Muscle of leg (tissue), 11 donors: ENCODE measurements around the gene PRDM13. TPM values are rescaled to one million over a fixed set of nuclear protein-coding genes. Genes with fewer than 3 reads are reported as not detected.
"Not testable (repeated sequence)": the region's sequence is repeated elsewhere in the genome, so short reads cannot be mapped to it uniquely, and the experiment has no call there.

Experiments used
- DNase-seq: peaks from one replicate; pipeline ENCODE4 v3.0.0; 2013
- H3K27ac ChIP-seq: one replicate; pipeline ENCODE4 v1.5.1; 2013; ENCODE audit warnings: mild to moderate bottlenecking, low read length, control low read depth
- H3K27me3 ChIP-seq: one replicate; pipeline ENCODE4 v1.6.1; 2013; ENCODE audit warnings: low read length; ENCODE audit not compliant: control insufficient read depth, insufficient read depth
- H3K36me3 ChIP-seq: one replicate; pipeline ENCODE4 v1.6.1; 2013; ENCODE audit warnings: low read length; ENCODE audit not compliant: control insufficient read depth, insufficient read depth
- H3K4me1 ChIP-seq: one replicate; pipeline ENCODE4 v1.6.1; 2013; ENCODE audit warnings: low read length; ENCODE audit not compliant: control insufficient read depth, insufficient read depth
- H3K4me3 ChIP-seq: one replicate; pipeline ENCODE4 v1.5.1; 2013; ENCODE audit warnings: low read length, control low read depth
- H3K9me3 ChIP-seq: replicated peaks from 2 replicates; pipeline ENCODE4 v1.6.1; 2013; ENCODE audit warnings: low read depth, low read length; ENCODE audit not compliant: control insufficient read depth
- WGBS: methylation state at CpG from one replicate; pipeline ENCODE4 v1.1.5; 2013; ENCODE audit warnings: missing lambda C conversion rate; ENCODE audit not compliant: insufficient coverage; 5-methylcytosine and 5-hydroxymethylcytosine counted together
- polyA plus RNA-seq, 8 donors: library from polyadenylated mRNA; unstranded; fragments of 120-200 nt; gene quantifications; one replicate each; pipeline versions ENCODE4 v1.2.1 to v1.2.3, GENCODE V29; 2013; ENCODE audit warnings: inconsistent platforms in 1 of 8, low replicate concordance in 1 of 8; ENCODE audit not compliant: insufficient read length in 8 of 8, insufficient read depth in 1 of 8
- total RNA-seq: library from RNA; stranded (reverse); fragments of 120-200 nt; gene quantifications from one replicate; pipeline ENCODE4 v1.2.4, GENCODE V29; 2013

Gene PRDM13
- total and polyA plus RNA-seq, 9 donors: 0.04 to 0.08 TPM; not detected in 7

GRCh38 chr6:99637629-99638028, 31.0 kb downstream of the PRDM13 start:
- Histone ChIP-seq H3K9me3 (peaks cover 5% of the 10 kb centered on the region), H3K4me3 (no peak overlapping the region), H3K27ac (no peak overlapping the region), H3K27me3 (no peaks in the 10 kb centered on the region), H3K36me3 (no peaks in the 10 kb centered on the region), H3K4me1 (no peaks in the 10 kb centered on the region)
- 67% methylated on average over 1 of the region's 1 CpG for WGBS
- no peak for DNase-seq

- not testable (repeated sequence) for H3K27ac ChIP-seq, H3K4me3 ChIP-seq, H3K36me3 ChIP-seq, H3K4me1 ChIP-seq, H3K27me3 ChIP-seq, H3K9me3 ChIP-seq, DNase-seq
- no CpG with 5 or more reads among the region's 1 CpG for WGBS
Observed at GRCh38 chr6:99638358-99638757, 31.7 kb downstream of the PRDM13 start.

GRCh38 chr6:99641270-99641669, 34.6 kb downstream of the PRDM13 start:
- Histone ChIP-seq H3K27ac (no peak overlapping the region), H3K36me3 (no peaks in the 10 kb centered on the region), H3K4me1 (no peaks in the 10 kb centered on the region), H3K9me3 (peaks cover 5% of the 10 kb centered on the region), H3K4me3 (no peak overlapping the region), H3K27me3 (no peaks in the 10 kb centered on the region)
- DNase-seq: no peak
- WGBS: 20% methylated on average over 1 of the region's 2 CpGs

GRCh38 chr6:99645986-99646385, 39.4 kb downstream of the PRDM13 start:
- Histone ChIP-seq H3K4me1 (no peaks in the 10 kb centered on the region), H3K4me3 (no peak overlapping the region), H3K9me3 (no peaks in the 10 kb centered on the region), H3K27ac (no peak overlapping the region), H3K27me3 (no peaks in the 10 kb centered on the region), H3K36me3 (no peaks in the 10 kb centered on the region)
- DNase-seq: no peak
- WGBS: no CpG with 5 or more reads among the region's 6 CpGs

- not testable (repeated sequence) for H3K27me3 ChIP-seq, H3K36me3 ChIP-seq, H3K27ac ChIP-seq, H3K4me1 ChIP-seq, H3K9me3 ChIP-seq, H3K4me3 ChIP-seq, DNase-seq
- WGBS: 98% methylated on average over 15 of the region's 42 CpGs
Observed at GRCh38 chr6:99650091-99650571, 43.5 kb downstream of the PRDM13 start.

GRCh38 chr6:99660206-99660605, 53.6 kb downstream of the PRDM13 start:
- Histone ChIP-seq H3K36me3 (no peaks in the 10 kb centered on the region), H3K4me1 (no peaks in the 10 kb centered on the region), H3K4me3 (no peak overlapping the region), H3K27me3 (no peaks in the 10 kb centered on the region), H3K9me3 (no peaks in the 10 kb centered on the region), H3K27ac (no peak overlapping the region)
- DNase-seq: no peak
- WGBS: 0% methylated on average over 1 of the region's 1 CpG

GRCh38 chr6:99661870-99662269, 55.2 kb downstream of the PRDM13 start:
- no peaks in the 10 kb centered on the region for H3K36me3 ChIP-seq

GRCh38 chr6:99662616-99663015, 56.0 kb downstream of the PRDM13 start:
- Histone ChIP-seq H3K27ac (no peak overlapping the region), H3K4me1 (no peaks in the 10 kb centered on the region), H3K9me3 (no peaks in the 10 kb centered on the region), H3K27me3 (no peaks in the 10 kb centered on the region), H3K4me3 (no peak overlapping the region), H3K36me3 (no peaks in the 10 kb centered on the region)
- no peak for DNase-seq
- WGBS: no CpG with 5 or more reads among the region's 1 CpG

More at GRCh38 chr6:99661870-99662269, 55.2 kb downstream of the PRDM13 start:
- Histone ChIP-seq H3K9me3 (no peaks in the 10 kb centered on the region), H3K4me1 (no peaks in the 10 kb centered on the region), H3K27ac (no peak overlapping the region), H3K4me3 (no peak overlapping the region), H3K27me3 (no peaks in the 10 kb centered on the region)
- DNase-seq: no peak
- no CpG with 5 or more reads among the region's 1 CpG for WGBS

Other genes starting within 250 kb of the PRDM13 start
- gene COQ3, start 212.6 kb upstream of the PRDM13 start, total RNA-seq: 7.5 TPM
- 1 to 10 TPM; 7.9 to 9.6 (median 8.4) TPM for gene COQ3, start 212.6 kb upstream of the PRDM13 start, polyA plus RNA-seq
- gene PNISR, start 181.5 kb upstream of the PRDM13 start, total RNA-seq: 77.2 TPM
- 100 to 1,000 TPM; 103 to 159 (median 115) TPM for gene PNISR, start 181.5 kb upstream of the PRDM13 start, polyA plus RNA-seq
- gene USP45, start 91.4 kb upstream of the PRDM13 start, total RNA-seq: 11.7 TPM
- gene USP45, start 91.4 kb upstream of the PRDM13 start, polyA plus RNA-seq: 1 to 10 TPM; 3.6 to 8.5 (median 6.0) TPM
- gene CCNC, start 38.2 kb upstream of the PRDM13 start, total RNA-seq: 37.2 TPM
- 10 to 100 TPM; 35.5 to 51.7 (median 43.0) TPM for gene CCNC, start 38.2 kb upstream of the PRDM13 start, polyA plus RNA-seq